Measurements from ENCODE around the gene DACT3.
"Not testable (repeated sequence)": the region's sequence is repeated elsewhere in the genome, so short reads cannot be mapped to it uniquely, and the experiment has no call there.

The DACT3 gene

GRCh38 chr19:46629546-46630025, 31.4 kb downstream of the DACT3 start:
- no peaks in the 10 kb centered on the region for H3K36me3 ChIP-seq (ENCODE audit: low read depth)
- DNase-seq (ENCODE audit: low spot score), result peak; percentile 28
- peaks cover 3% of the 10 kb centered on the region for H3K27me3 ChIP-seq (ENCODE audit: insufficient read depth, poor library complexity, severe bottlenecking)
- no peak overlapping the region for H3K4me3 ChIP-seq (ENCODE audit: severe bottlenecking)
- no peak for ATAC-seq (ENCODE audit: low read depth)
- no peak for TF ChIP-seq CTCF (IDR thresholded peaks at IDR 0.05; ENCODE audit: poor library complexity, severe bottlenecking)
- no peaks in the 10 kb centered on the region for H3K9me3 ChIP-seq (ENCODE audit: severe bottlenecking)
- H3K4me1 ChIP-seq (ENCODE audit: insufficient read depth, poor library complexity, severe bottlenecking), result peaks cover 13% of the 10 kb centered on the region
- no peak overlapping the region for H3K27ac ChIP-seq (ENCODE audit: poor library complexity, severe bottlenecking)

GRCh38 chr19:46628970-46629369, 32.0 kb downstream of the DACT3 start:
- not testable (repeated sequence) for H3K27me3 ChIP-seq (ENCODE audit: insufficient read depth, poor library complexity, severe bottlenecking); H3K9me3 ChIP-seq (ENCODE audit: severe bottlenecking); DNase-seq (ENCODE audit: low spot score); H3K27ac ChIP-seq (ENCODE audit: poor library complexity, severe bottlenecking); H3K36me3 ChIP-seq (ENCODE audit: low read depth); H3K4me3 ChIP-seq (ENCODE audit: severe bottlenecking); ATAC-seq (ENCODE audit: low read depth)
- H3K4me1 ChIP-seq (ENCODE audit: insufficient read depth, poor library complexity, severe bottlenecking), result peaks cover 11% of the 10 kb centered on the region

GRCh38 chr19:46626446-46626845, 34.5 kb downstream of the DACT3 start:
- ATAC-seq (ENCODE audit: low read depth) (no peak), DNase-seq (ENCODE audit: low spot score) (peak; percentile 52)
- no peaks in the 10 kb centered on the region for H3K36me3 ChIP-seq (ENCODE audit: low read depth)
- no peaks in the 10 kb centered on the region for H3K27me3 ChIP-seq (ENCODE audit: insufficient read depth, poor library complexity, severe bottlenecking)
- H3K27ac ChIP-seq (ENCODE audit: poor library complexity, severe bottlenecking), result no peak overlapping the region
- no peak for TF ChIP-seq CTCF (IDR thresholded peaks at IDR 0.05; ENCODE audit: poor library complexity, severe bottlenecking)
- H3K4me1 ChIP-seq (ENCODE audit: insufficient read depth, poor library complexity, severe bottlenecking), result peaks cover 11% of the 10 kb centered on the region
- H3K4me3 ChIP-seq (ENCODE audit: severe bottlenecking), result no peak overlapping the region
- no peaks in the 10 kb centered on the region for H3K9me3 ChIP-seq (ENCODE audit: severe bottlenecking)

- no peaks in the 10 kb centered on the region for H3K27me3 ChIP-seq (ENCODE audit: insufficient read depth, poor library complexity, severe bottlenecking)
- no peaks in the 10 kb centered on the region for H3K9me3 ChIP-seq (ENCODE audit: severe bottlenecking)
- H3K27ac ChIP-seq (ENCODE audit: poor library complexity, severe bottlenecking), result no peak overlapping the region
- H3K36me3 ChIP-seq (ENCODE audit: low read depth), result no peaks in the 10 kb centered on the region
- H3K4me3 ChIP-seq (ENCODE audit: severe bottlenecking), result no peak overlapping the region
- H3K4me1 ChIP-seq (ENCODE audit: insufficient read depth, poor library complexity, severe bottlenecking), result peaks cover 7% of the 10 kb centered on the region
- TF ChIP-seq CTCF (IDR thresholded peaks at IDR 0.05; ENCODE audit: poor library complexity, severe bottlenecking), result no peak
- peak; percentile 54 for DNase-seq (ENCODE audit: low spot score)
- no peak for ATAC-seq (ENCODE audit: low read depth)
Observed at GRCh38 chr19:46625731-46626130, 35.3 kb downstream of the DACT3 start.

- no peaks in the 10 kb centered on the region for H3K9me3 ChIP-seq (ENCODE audit: severe bottlenecking)
- TF ChIP-seq CTCF (IDR thresholded peaks at IDR 0.05; ENCODE audit: poor library complexity, severe bottlenecking), result no peak
- peaks cover 7% of the 10 kb centered on the region for H3K4me1 ChIP-seq (ENCODE audit: insufficient read depth, poor library complexity, severe bottlenecking)
- H3K27ac ChIP-seq (ENCODE audit: poor library complexity, severe bottlenecking), result no peak within 1 kb of the TSS
- DNase-seq (ENCODE audit: low spot score) (peak; percentile 34), ATAC-seq (ENCODE audit: low read depth) (peak; percentile 49)
- H3K27me3 ChIP-seq (ENCODE audit: insufficient read depth, poor library complexity, severe bottlenecking), result no peaks in the 10 kb centered on the region
- H3K4me3 ChIP-seq (ENCODE audit: severe bottlenecking), result no peak within 1 kb of the TSS
- H3K36me3 ChIP-seq (ENCODE audit: low read depth), result no peaks in the 10 kb centered on the region
Observed at GRCh38 chr19:46624958-46625661, 35.9 kb downstream of the DACT3 start, which contains the start of gene PTGIR. Gene PTGIR (minus strand): TSS chr19:46625089. CDS start chr19:46624225, 864 bp downstream.

All from RWPE2 (cell line).